ENCODE measurements around the gene CASZ1. TPM values are rescaled to one million over a fixed set of nuclear protein-coding genes. Genes with fewer than 3 reads are reported as not detected.

Gene CASZ1
- total and polyA plus RNA-seq, 9 of the 15 experiments (the other 6 are each of a cell fraction or from before 2014, with no cell fraction given), result 0.01 to 4.0 (median 0.76) TPM; not detected in 1

DNA sequence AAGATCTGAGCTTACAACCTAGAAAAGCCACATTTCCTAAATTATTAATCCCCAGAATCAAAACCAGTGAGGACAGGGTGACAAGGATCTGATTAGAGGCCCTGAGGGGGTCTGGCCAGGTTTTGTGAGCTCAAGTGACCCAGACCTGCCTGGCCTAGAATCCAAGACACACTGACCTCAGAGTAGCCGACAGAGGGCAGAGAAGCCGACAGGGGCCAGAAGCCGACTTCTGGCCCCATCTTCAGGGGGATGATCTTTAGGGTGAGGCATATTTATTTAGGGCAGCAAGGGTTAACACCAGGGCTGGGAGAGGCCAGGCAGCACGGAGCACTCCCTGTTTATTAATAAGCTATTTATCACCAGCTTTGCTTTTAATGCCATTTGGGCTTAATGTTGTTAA, 45.3 kb downstream of the CASZ1 start:
- Histone ChIP-seq H3K4me3 (no peak overlapping the region), H3K36me3 (ENCODE audit: control insufficient read depth, insufficient read depth, low read length) (no peaks in the 10 kb centered on the region), H3K27me3 (ENCODE audit: control insufficient read depth in 2 of 2, insufficient read depth in 2 of 2, low read length in 2 of 2) (peaks cover 54 to 90% of the 10 kb centered on the region in 2 experiments), H3K9me3 (replicated peaks; ENCODE audit: control insufficient read depth, insufficient read depth, low read depth, low read length) (0 out of 2 replicates have a peak, but pooled peaks cover 5% of the 10 kb centered on the region), H4K20me1 (replicated peaks; ENCODE audit: control insufficient read depth, insufficient read depth, low read length) (peaks cover 11% of the 10 kb centered on the region), H3K9ac (ENCODE audit: insufficient read depth in 1 of 2, low read depth in 2 of 2, low read length in 2 of 2) (no peak overlapping the region), H3K79me2 (ENCODE audit: control insufficient read depth, insufficient read depth, low read length) (no peaks in the 10 kb centered on the region), H2AFZ (ENCODE audit: low read depth, low read length) (no peak overlapping the region), H3K4me2 (ENCODE audit: insufficient read depth, low read length) (no peak overlapping the region), H3K9me1 (ENCODE audit: control insufficient read depth, insufficient read depth, low read length) (no peaks in the 10 kb centered on the region), H3K27ac (ENCODE audit: extremely low read depth, low read depth, low read length) (no peak overlapping the region), H3K4me1 (replicated peaks in 1 of 2; ENCODE audit: control insufficient read depth in 2 of 2, insufficient read depth in 2 of 2, low read length in 2 of 2) (peaks cover 0 to 9% of the 10 kb centered on the region in 2 experiments; a peak in 1 of 5 replicates)
- BruUV-seq (replicated peaks), result no TSS peak
- intact Hi-C loops (cut with micrococcal nuclease), result no loop called here
- WGBS (ENCODE audit: insufficient coverage, low coverage, missing lambda C conversion rate), result 2% methylated on average over 4 of the region's 4 CpGs
- TF ChIP-seq, protein P1, sequence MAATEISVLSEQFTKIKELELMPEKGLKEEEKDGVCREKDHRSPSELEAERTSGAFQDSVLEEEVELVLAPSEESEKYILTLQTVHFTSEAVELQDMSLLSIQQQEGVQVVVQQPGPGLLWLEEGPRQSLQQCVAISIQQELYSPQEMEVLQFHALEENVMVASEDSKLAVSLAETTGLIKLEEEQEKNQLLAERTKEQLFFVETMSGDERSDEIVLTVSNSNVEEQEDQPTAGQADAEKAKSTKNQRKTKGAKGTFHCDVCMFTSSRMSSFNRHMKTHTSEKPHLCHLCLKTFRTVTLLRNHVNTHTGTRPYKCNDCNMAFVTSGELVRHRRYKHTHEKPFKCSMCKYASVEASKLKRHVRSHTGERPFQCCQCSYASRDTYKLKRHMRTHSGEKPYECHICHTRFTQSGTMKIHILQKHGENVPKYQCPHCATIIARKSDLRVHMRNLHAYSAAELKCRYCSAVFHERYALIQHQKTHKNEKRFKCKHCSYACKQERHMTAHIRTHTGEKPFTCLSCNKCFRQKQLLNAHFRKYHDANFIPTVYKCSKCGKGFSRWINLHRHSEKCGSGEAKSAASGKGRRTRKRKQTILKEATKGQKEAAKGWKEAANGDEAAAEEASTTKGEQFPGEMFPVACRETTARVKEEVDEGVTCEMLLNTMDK (IDR thresholded peaks at IDR 0.05; ENCODE audit: borderline replicate concordance, insufficient read depth, low read depth, low read length, poor library complexity, severe bottlenecking), result peak; percentile 22
- no peak for TF ChIP-seq ZNF224 (CRISPR knock-in tag; IDR thresholded peaks at IDR 0.05)
- TF ChIP-seq, protein P2, sequence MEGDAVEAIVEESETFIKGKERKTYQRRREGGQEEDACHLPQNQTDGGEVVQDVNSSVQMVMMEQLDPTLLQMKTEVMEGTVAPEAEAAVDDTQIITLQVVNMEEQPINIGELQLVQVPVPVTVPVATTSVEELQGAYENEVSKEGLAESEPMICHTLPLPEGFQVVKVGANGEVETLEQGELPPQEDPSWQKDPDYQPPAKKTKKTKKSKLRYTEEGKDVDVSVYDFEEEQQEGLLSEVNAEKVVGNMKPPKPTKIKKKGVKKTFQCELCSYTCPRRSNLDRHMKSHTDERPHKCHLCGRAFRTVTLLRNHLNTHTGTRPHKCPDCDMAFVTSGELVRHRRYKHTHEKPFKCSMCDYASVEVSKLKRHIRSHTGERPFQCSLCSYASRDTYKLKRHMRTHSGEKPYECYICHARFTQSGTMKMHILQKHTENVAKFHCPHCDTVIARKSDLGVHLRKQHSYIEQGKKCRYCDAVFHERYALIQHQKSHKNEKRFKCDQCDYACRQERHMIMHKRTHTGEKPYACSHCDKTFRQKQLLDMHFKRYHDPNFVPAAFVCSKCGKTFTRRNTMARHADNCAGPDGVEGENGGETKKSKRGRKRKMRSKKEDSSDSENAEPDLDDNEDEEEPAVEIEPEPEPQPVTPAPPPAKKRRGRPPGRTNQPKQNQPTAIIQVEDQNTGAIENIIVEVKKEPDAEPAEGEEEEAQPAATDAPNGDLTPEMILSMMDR (IDR thresholded peaks at IDR 0.05 in 2 of 3, conservative IDR thresholded peaks at IDR 0.05 in 1 of 3; ENCODE audit: insufficient read depth in 2 of 3, low read depth in 1 of 3, low read length in 3 of 3), result peak; percentile 20 to 71 (median 43); a peak in 4 of 6 replicates
- ATAC-seq (peak; percentile 32; the same call in 1 of the 3 replicates), FAIRE-seq (no peak), DNase-seq (ENCODE audit: extremely low read depth in 1 of 4, low spot score in 3 of 4) (peak in 1 of 4 experiments; percentile 15)
- in situ Hi-C loops (cut with MboI), result no loop called here
- ChIA-PET POLR2A (interaction anchor here (0.5 to 1.0 kb wide), 5 partner anchors 9 to 1145 kb away, joined by 3 to 4 read pairs (median 3); no protein-coding TSS in a partner anchor), CTCF (ENCODE audit: low intra/inter-chr PET ratio) (no interaction called here)
